ENCODE data around the gene KIF12. TPM values are rescaled to one million over a fixed set of nuclear protein-coding genes. Genes with fewer than 3 reads are reported as not detected.

KIF12 gene
- total and polyA plus RNA-seq, 2 of the 8 experiments (the other 6 are each of a cell fraction or from before 2014, with no cell fraction given), result 2.9 to 3.9 TPM

DNA sequence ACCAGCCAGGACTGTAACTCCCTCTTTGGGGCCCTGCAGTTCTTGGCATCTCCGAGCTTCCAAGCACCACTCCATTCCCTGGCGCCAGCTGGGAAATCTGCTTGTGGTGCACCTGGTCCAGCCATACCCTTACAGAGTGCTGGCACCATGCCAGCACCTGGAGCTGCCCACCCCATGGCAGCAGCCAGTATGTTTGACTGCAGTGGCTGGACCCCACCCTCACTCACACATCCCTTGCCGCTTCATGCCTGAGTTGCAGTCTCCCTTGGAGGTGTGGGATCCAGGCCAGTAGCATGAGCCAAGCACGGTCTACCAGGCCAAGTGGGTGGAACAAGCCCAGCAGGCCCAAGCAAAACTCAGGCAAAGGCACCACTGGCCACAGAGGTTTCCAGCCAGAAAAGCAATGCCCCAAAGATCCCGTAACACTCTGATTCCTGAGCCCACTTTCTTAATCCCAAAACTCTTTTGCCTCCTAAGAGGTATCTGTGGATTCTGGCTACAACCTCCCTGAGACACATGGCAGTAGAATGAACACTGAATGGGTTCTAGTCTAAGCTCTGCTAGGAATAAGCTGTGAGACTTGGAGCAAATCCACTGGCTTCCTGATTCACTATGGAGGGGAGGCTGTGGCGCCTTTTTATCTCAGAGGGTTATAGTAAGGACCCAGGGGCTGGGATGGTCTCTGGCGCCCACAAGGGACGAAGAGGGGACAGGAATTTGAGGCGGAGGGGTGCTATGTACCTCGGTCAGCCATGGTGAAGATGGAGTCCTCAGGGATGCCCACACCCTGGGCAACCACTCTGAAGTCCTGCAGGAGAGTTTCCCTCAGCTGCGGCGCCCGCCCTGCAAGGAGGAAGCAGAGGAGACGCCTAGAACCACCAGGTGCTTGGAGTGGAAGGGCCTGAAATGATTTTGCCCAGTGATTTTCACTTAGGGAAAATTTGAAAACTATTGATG, 26.6 kb downstream of the KIF12 start:
- Histone ChIP-seq H2BK20ac (ENCODE audit: low read length) (no peak overlapping the region), H2AK5ac (ENCODE audit: low read depth, low read length) (no peak overlapping the region), H3K23me2 (ENCODE audit: low read depth, low read length) (no peaks in the 10 kb centered on the region; the same call in 1 of the 2 replicates), H2AFZ (ENCODE audit: low read length) (no peak overlapping the region), H2BK12ac (ENCODE audit: low read depth, low read length) (no peak overlapping the region), H3K9me3 (ENCODE audit: insufficient read depth in 2 of 2, low read depth in 1 of 2, low read length in 1 of 2) (no peaks in the 10 kb centered on the region), H3K36me3 (ENCODE audit: control insufficient read depth in 2 of 4, insufficient read depth in 4 of 4, low read length in 3 of 4) (no peaks in the 10 kb centered on the region), H2BK120ac (replicated peaks; ENCODE audit: low read depth, low read length) (no peak overlapping the region), H3K4me2 (ENCODE audit: insufficient read depth in 1 of 2, low read depth in 2 of 2, low read length in 2 of 2) (no peak overlapping the region), H3K14ac (ENCODE audit: insufficient read length) (no peak overlapping the region), H3K18ac (ENCODE audit: extremely low read depth, low read length) (no peak overlapping the region), H3K23ac (ENCODE audit: insufficient read length) (no peak overlapping the region), H3K79me2 (ENCODE audit: control insufficient read depth in 1 of 2, insufficient read depth in 2 of 2, low read length in 2 of 2) (no peaks in the 10 kb centered on the region), H4K8ac (ENCODE audit: extremely low read depth, insufficient read depth, low read length) (no peak overlapping the region), H3K4me1 (replicated peaks in 1 of 4; ENCODE audit: control insufficient read depth in 3 of 4, insufficient read depth in 4 of 4, low read length in 3 of 4) (no peaks in the 10 kb centered on the region), H3K27me3 (replicated peaks in 1 of 4; ENCODE audit: control insufficient read depth in 3 of 4, extremely low read depth in 1 of 4, insufficient read depth in 3 of 4, low read length in 3 of 4) (peaks cover 0 to under 1% (median 0%) of the 10 kb centered on the region in 4 experiments; a peak in 2 of 7 replicates), H3K56ac (replicated peaks; ENCODE audit: insufficient read length, low read depth, low read length) (no peak overlapping the region), H3K4me3 (ENCODE audit: extremely low read depth in 1 of 4, insufficient read depth in 2 of 4, low read depth in 3 of 4, low read length in 4 of 4) (no peak overlapping the region), H3K27ac (ENCODE audit: low read depth, low read length) (no peak overlapping the region), H3K79me1 (ENCODE audit: low read depth, low read length) (no peaks in the 10 kb centered on the region), H3K4ac (replicated peaks; ENCODE audit: insufficient read length, low read depth, low read length) (no peak overlapping the region), H4K20me1 (replicated peaks in 1 of 2; ENCODE audit: control insufficient read depth in 1 of 2, insufficient read depth in 2 of 2, low read length in 2 of 2) (no peaks in the 10 kb centered on the region), H3K9ac (replicated peaks in 1 of 4; ENCODE audit: extremely low read depth in 1 of 4, low read depth in 3 of 4, low read length in 3 of 4) (no peak overlapping the region), H4K91ac (replicated peaks; ENCODE audit: insufficient read length, low read length) (no peak overlapping the region), H4K5ac (ENCODE audit: insufficient read length, low read depth, low read length) (no peak overlapping the region), H2BK15ac (ENCODE audit: low read length) (no peak overlapping the region), H2BK5ac (ENCODE audit: low read depth, low read length) (no peak overlapping the region)
- no peak for FAIRE-seq
- TF ChIP-seq SIX5 (IDR thresholded peaks at IDR 0.05; ENCODE audit: low read depth, low read length), result no peak
- TF ChIP-seq, protein P1, sequence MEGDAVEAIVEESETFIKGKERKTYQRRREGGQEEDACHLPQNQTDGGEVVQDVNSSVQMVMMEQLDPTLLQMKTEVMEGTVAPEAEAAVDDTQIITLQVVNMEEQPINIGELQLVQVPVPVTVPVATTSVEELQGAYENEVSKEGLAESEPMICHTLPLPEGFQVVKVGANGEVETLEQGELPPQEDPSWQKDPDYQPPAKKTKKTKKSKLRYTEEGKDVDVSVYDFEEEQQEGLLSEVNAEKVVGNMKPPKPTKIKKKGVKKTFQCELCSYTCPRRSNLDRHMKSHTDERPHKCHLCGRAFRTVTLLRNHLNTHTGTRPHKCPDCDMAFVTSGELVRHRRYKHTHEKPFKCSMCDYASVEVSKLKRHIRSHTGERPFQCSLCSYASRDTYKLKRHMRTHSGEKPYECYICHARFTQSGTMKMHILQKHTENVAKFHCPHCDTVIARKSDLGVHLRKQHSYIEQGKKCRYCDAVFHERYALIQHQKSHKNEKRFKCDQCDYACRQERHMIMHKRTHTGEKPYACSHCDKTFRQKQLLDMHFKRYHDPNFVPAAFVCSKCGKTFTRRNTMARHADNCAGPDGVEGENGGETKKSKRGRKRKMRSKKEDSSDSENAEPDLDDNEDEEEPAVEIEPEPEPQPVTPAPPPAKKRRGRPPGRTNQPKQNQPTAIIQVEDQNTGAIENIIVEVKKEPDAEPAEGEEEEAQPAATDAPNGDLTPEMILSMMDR (IDR thresholded peaks at IDR 0.05; ENCODE audit: control extremely low read depth in 1 of 3, insufficient read depth in 1 of 3, low read depth in 1 of 3, low read length in 3 of 3), result peak; percentile 48 to 56 (median 55)
- peak; percentile 63 to 74 for TF ChIP-seq RAD21 (IDR thresholded peaks at IDR 0.05 in 1 of 2, conservative IDR thresholded peaks at IDR 0.05 in 1 of 2; ENCODE audit: low read depth in 2 of 2, low read length in 2 of 2)
- no peak for DNase-seq (ENCODE audit: low read depth in 1 of 2, low spot score in 2 of 2)
- ChIA-PET POLR2A (ENCODE audit: partially characterized antibody) (no interaction called here), CTCF (ENCODE audit: partially characterized antibody) (interaction anchor here (0.6 to 2.5 kb wide), 15 partner anchors 8 to 355 kb away, joined by 3 to 12 read pairs (median 4); no protein-coding TSS in a partner anchor)
- WGBS, 2 experiments (ENCODE audit: extremely low coverage in 1 of 2, insufficient coverage in 1 of 2, insufficient read length in 1 of 2, insufficient replicate concordance in 2 of 2, low coverage in 1 of 2, low lambda C conversion rate in 2 of 2, missing lambda C conversion rate in 1 of 2), result 87% methylated on average over 14 of the region's 14 CpGs; no CpG with 5 or more reads in 1 of the 2 experiments

All from H1 (cell line).